NCI-H2171 (cell line): Measurements from ENCODE around the gene SYS1.

ENCODE experiments used
- DNase-seq: peaks from one replicate; lab custom pipeline; 2025; lab: John Stamatoyannopoulos, UW

SYS1 gene

GRCh38 chr20:45355209-45356084 is 7.5 kb upstream of the SYS1 start:
- DNase-seq, result no peak

- no peak for DNase-seq
Measured at GRCh38 chr20:45358282-45359068, 4.5 kb upstream of the SYS1 start.

- DNase-seq, result no peak
Measured at GRCh38 chr20:45359069-45359405, 3.9 kb upstream of the SYS1 start.

- DNase-seq, result no peak
Measured at GRCh38 chr20:45359406-45360148, 3.4 kb upstream of the SYS1 start.

- DNase-seq, result no peak
Measured at GRCh38 chr20:45361793-45362192, 1.2 kb upstream of the SYS1 start.

- DNase-seq, result no peak
Measured at GRCh38 chr20:45363611-45364492, 896 bp downstream of the SYS1 start.

GRCh38 chr20:45365444-45365970 is 2.6 kb downstream of the SYS1 start:
- no peak for DNase-seq

GRCh38 chr20:45366192-45366591 is 3.2 kb downstream of the SYS1 start:
- no peak for DNase-seq

GRCh38 chr20:45366631-45367030 is 3.7 kb downstream of the SYS1 start:
- no peak for DNase-seq

GRCh38 chr20:45367126-45367525 is 4.2 kb downstream of the SYS1 start:
- DNase-seq, result no peak

- no peak for DNase-seq
Measured at GRCh38 chr20:45368221-45368980, 5.4 kb downstream of the SYS1 start.

- DNase-seq, result no peak
Measured at GRCh38 chr20:45370571-45371160, 7.7 kb downstream of the SYS1 start.

- DNase-seq, result no peak
Measured at GRCh38 chr20:45372241-45372640, 9.3 kb downstream of the SYS1 start.

- no peak for DNase-seq
Measured at GRCh38 chr20:45372646-45373352, 9.8 kb downstream of the SYS1 start.

GRCh38 chr20:45373353-45374100 is 10.6 kb downstream of the SYS1 start:
- DNase-seq, result peak; percentile 31

GRCh38 chr20:45374101-45374467 is 11.1 kb downstream of the SYS1 start:
- no peak for DNase-seq

GRCh38 chr20:45374966-45375365 is 12.0 kb downstream of the SYS1 start:
- DNase-seq, result no peak

- no peak for DNase-seq
Measured at GRCh38 chr20:45377269-45377668, 14.3 kb downstream of the SYS1 start.

GRCh38 chr20:45378191-45378590 is 15.2 kb downstream of the SYS1 start, which contains the start of gene TP53TG5:
Gene TP53TG5, minus strand, starts transcription at chr20:45378325. Its CDS starts 89 bp downstream, at chr20:45378236.
- no peak for DNase-seq
